ENCODE results near the gene TRPM1. TPM values are rescaled to one million over a fixed set of nuclear protein-coding genes. Genes with fewer than 3 reads are reported as not detected.

Gene TRPM1
- total RNA-seq, 1 donor from 2014 or later = not detected

- H3K27ac ChIP-seq (ENCODE audit: low read depth, low read length) = no peak overlapping the region
- H3K4me1 Mint-ChIP-seq (ENCODE audit: low read depth, unreplicated experiment) = peaks cover 11% of the 10 kb centered on the region
- H3K27ac Mint-ChIP-seq (ENCODE audit: unreplicated experiment) = no peak overlapping the region
- peaks cover 5% of the 10 kb centered on the region for H3K36me3 Mint-ChIP-seq (ENCODE audit: low read depth, unreplicated experiment)
- H3K4me2 ChIP-seq (ENCODE audit: low read length) = peak overlapping the region; percentile 39
- no peak overlapping the region for H3K4me3 Mint-ChIP-seq (ENCODE audit: unreplicated experiment)
- FAIRE-seq = no peak
- no peaks in the 10 kb centered on the region for H3K27me3 ChIP-seq (ENCODE audit: insufficient read depth, low read length)
- H3K79me2 ChIP-seq (ENCODE audit: insufficient read depth, low read length) = peaks cover 58% of the 10 kb centered on the region
- no peaks in the 10 kb centered on the region for H3K9me3 ChIP-seq (ENCODE audit: insufficient read depth, low read depth, low read length)
- H3K9ac ChIP-seq (ENCODE audit: low read length) = no peak overlapping the region
- TF ChIP-seq EZH2 (IDR thresholded peaks at IDR 0.05; ENCODE audit: insufficient read depth, low read length) (no peak), CTCF (IDR thresholded peaks at IDR 0.05; ENCODE audit: insufficient read depth, low read depth, low read length) (no peak)
- H3K4me3 ChIP-seq (ENCODE audit: insufficient read depth, low read depth, low read length) = no peak overlapping the region
- no peak for DNase-seq (ENCODE audit: low read depth)
- no peaks in the 10 kb centered on the region for H3K9me3 Mint-ChIP-seq (ENCODE audit: unreplicated experiment)
- H3K36me3 ChIP-seq (ENCODE audit: insufficient read depth, low read length) = peaks cover 11% of the 10 kb centered on the region
- H3K4me1 ChIP-seq (ENCODE audit: insufficient read depth, low read length) = peaks cover 11% of the 10 kb centered on the region
- H3K27me3 Mint-ChIP-seq (ENCODE audit: low read depth, unreplicated experiment) = no peaks in the 10 kb centered on the region
- H2AFZ ChIP-seq (ENCODE audit: low read depth, low read length) = no peak overlapping the region
- H4K20me1 ChIP-seq (ENCODE audit: insufficient read depth, low read length) = peaks cover 52% of the 10 kb centered on the region
Measured at GRCh38 chr15:30984118-30984517, 117.4 kb downstream of the TRPM1 start.

- Mint-ChIP-seq H3K4me3 (ENCODE audit: unreplicated experiment) (no peak overlapping the region), H3K36me3 (ENCODE audit: low read depth, unreplicated experiment) (peaks cover 1% of the 10 kb centered on the region), H3K27ac (ENCODE audit: unreplicated experiment) (no peak overlapping the region), H3K4me1 (ENCODE audit: low read depth, unreplicated experiment) (peaks cover under 1% of the 10 kb centered on the region), H3K27me3 (ENCODE audit: low read depth, unreplicated experiment) (no peaks in the 10 kb centered on the region), H3K9me3 (ENCODE audit: unreplicated experiment) (no peaks in the 10 kb centered on the region)
- no peaks in the 10 kb centered on the region for H3K27me3 ChIP-seq (ENCODE audit: insufficient read depth, low read length)
- no peak overlapping the region for H3K27ac ChIP-seq (ENCODE audit: low read depth, low read length)
- no peak overlapping the region for H2AFZ ChIP-seq (ENCODE audit: low read depth, low read length)
- no peaks in the 10 kb centered on the region for H3K9me3 ChIP-seq (ENCODE audit: insufficient read depth, low read depth, low read length)
- peaks cover 48% of the 10 kb centered on the region for H4K20me1 ChIP-seq (ENCODE audit: insufficient read depth, low read length)
- DNase-seq (ENCODE audit: low read depth) (no peak), FAIRE-seq (no peak)
- no peak overlapping the region for H3K9ac ChIP-seq (ENCODE audit: low read length)
- H3K4me1 ChIP-seq (ENCODE audit: insufficient read depth, low read length) = peaks cover under 1% of the 10 kb centered on the region
- H3K79me2 ChIP-seq (ENCODE audit: insufficient read depth, low read length) = peaks cover 59% of the 10 kb centered on the region
- H3K36me3 ChIP-seq (ENCODE audit: insufficient read depth, low read length) = peaks cover 7% of the 10 kb centered on the region
- H3K4me2 ChIP-seq (ENCODE audit: low read length) = no peak overlapping the region
- H3K4me3 ChIP-seq (ENCODE audit: insufficient read depth, low read depth, low read length) = no peak overlapping the region
- TF ChIP-seq CTCF (IDR thresholded peaks at IDR 0.05; ENCODE audit: insufficient read depth, low read depth, low read length) = no peak
- TF ChIP-seq EZH2 (IDR thresholded peaks at IDR 0.05; ENCODE audit: insufficient read depth, low read length) = no peak
Measured at GRCh38 chr15:30979457-30979856, 122.1 kb downstream of the TRPM1 start.

- FAIRE-seq (no peak), DNase-seq (ENCODE audit: low read depth) (no peak)
- Mint-ChIP-seq H3K4me3 (ENCODE audit: unreplicated experiment) (no peak overlapping the region), H3K27ac (ENCODE audit: unreplicated experiment) (no peak overlapping the region), H3K27me3 (ENCODE audit: low read depth, unreplicated experiment) (no peaks in the 10 kb centered on the region), H3K4me1 (ENCODE audit: low read depth, unreplicated experiment) (no peaks in the 10 kb centered on the region), H3K36me3 (ENCODE audit: low read depth, unreplicated experiment) (peaks cover 4% of the 10 kb centered on the region), H3K9me3 (ENCODE audit: unreplicated experiment) (no peaks in the 10 kb centered on the region)
- H3K9me3 ChIP-seq (ENCODE audit: insufficient read depth, low read depth, low read length) = no peaks in the 10 kb centered on the region
- no peaks in the 10 kb centered on the region for H3K4me1 ChIP-seq (ENCODE audit: insufficient read depth, low read length)
- H3K4me2 ChIP-seq (ENCODE audit: low read length) = no peak overlapping the region
- no peak for TF ChIP-seq EZH2 (IDR thresholded peaks at IDR 0.05; ENCODE audit: insufficient read depth, low read length)
- no peak for TF ChIP-seq CTCF (IDR thresholded peaks at IDR 0.05; ENCODE audit: insufficient read depth, low read depth, low read length)
- H4K20me1 ChIP-seq (ENCODE audit: insufficient read depth, low read length) = peaks cover 37% of the 10 kb centered on the region
- no peak overlapping the region for H3K27ac ChIP-seq (ENCODE audit: low read depth, low read length)
- H3K79me2 ChIP-seq (ENCODE audit: insufficient read depth, low read length) = peaks cover 50% of the 10 kb centered on the region
- no peak overlapping the region for H3K9ac ChIP-seq (ENCODE audit: low read length)
- H3K27me3 ChIP-seq (ENCODE audit: insufficient read depth, low read length) = no peaks in the 10 kb centered on the region
- peaks cover 7% of the 10 kb centered on the region for H3K36me3 ChIP-seq (ENCODE audit: insufficient read depth, low read length)
- no peak overlapping the region for H3K4me3 ChIP-seq (ENCODE audit: insufficient read depth, low read depth, low read length)
- no peak overlapping the region for H2AFZ ChIP-seq (ENCODE audit: low read depth, low read length)
Measured at GRCh38 chr15:30978328-30978727, 123.2 kb downstream of the TRPM1 start.

Data from astrocyte (in vitro differentiated cells and primary cell).